ENCODE results near the gene ATG101.

- TF ChIP-seq CTCF (IDR thresholded peaks at IDR 0.05) (no peak), POLR2A (IDR thresholded peaks at IDR 0.05) (peak in 1 of 2 donors; percentile 88)
These were observed 36.9 kb upstream of the ATG101 start for GRCh38 chr12:52032804-52033445.
